Fibroblast of the conjunctiva (primary cell): ENCODE results near the gene GFOD1.
"Not testable (repeated sequence)": the region's sequence is repeated elsewhere in the genome, so short reads cannot be mapped to it uniquely, and the experiment has no call there.

Experiments
- DNase-seq: peaks from one replicate; pipeline ENCODE4 v3.0.0-alpha.2; 2010; ENCODE audit warnings: low read depth

Gene GFOD1

DNA sequence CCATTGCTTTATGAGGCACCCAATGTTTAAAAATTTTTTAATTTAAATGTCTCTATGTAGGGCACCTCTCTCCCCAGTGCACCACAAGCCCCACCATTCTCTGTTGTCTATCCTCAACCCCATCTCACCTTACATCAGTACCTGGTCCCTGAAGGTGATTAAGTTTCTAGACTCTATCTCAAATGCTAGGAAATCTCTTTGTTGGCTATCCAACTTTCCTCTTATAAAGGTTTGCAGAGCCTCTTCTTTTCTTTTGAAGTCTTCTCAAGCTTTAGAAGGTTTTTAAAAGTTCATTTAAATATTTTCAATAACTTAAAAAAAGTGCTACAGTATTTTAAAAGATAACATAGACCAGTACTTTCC is 82.5 kb downstream of the GFOD1 start:
- DNase-seq = no peak

DNA sequence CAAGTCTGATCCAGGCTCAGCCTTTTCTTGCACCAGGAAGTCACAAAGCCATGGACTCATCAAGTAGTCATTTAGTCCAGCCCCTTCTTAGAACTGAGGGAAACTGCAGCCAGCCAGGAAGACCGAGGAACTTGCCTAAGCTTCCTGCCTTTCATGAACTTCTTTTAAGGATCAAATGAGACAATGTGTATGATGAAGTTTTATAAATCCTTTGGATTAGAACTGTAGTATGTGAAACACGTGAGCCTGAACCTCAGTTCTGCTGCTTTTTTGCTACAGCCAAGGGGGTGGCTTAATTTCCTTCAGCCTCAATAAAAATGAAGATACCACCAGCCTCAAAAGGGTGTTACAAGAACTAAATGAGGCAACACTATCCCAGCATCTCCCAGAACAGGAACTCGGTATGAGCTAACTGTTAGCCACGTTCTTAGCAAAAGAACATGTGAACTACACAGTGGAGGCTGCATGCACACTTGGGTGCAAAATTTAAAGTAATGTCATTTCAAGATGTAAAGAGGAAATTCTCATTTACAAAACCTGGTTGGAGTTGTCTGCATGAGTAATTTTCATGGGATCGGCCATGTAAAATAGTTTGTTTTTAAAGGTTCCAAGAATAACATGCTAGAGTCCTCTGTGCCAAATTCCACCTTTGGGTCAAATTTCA is 83.0 kb downstream of the GFOD1 start:
- no peak for DNase-seq

DNA sequence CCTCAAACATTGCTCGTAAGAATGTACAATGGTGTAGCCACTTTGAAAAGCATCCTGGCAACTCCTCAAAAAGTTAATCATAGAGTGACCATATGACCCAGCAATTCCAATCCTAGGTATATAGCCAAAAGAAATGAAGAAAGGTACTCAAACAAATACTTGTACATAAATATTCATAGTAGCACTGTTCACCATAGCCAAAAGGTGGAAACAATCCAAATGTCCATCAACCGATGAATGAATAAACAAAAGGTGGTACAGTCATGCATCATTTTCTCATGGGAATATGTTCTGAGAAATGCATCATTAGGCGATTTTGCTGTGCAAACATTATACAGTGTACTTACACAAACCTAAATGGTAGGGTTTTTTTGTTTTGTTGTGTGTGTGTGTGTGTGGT is 84.7 kb downstream of the GFOD1 start:
- no peak for DNase-seq

DNA sequence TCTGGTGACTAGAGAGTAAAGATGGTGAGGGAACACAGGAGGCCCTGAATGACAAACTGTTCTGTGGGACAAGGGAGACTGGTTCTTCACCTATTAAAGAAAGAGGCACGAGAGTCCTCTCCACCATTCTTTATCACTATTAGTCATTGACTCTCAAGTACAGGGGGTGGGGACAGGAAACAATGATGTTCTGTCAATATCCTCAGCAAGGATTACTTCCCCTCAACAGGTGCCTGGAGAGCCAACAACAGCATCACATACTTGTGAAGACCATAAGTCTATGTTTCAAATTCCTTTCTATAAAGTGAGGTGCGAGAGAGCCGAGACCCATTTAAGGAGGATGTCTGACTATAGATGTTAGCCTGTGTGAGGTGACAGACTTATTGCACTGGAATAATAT is 86.6 kb downstream of the GFOD1 start:
- no peak for DNase-seq

DNA sequence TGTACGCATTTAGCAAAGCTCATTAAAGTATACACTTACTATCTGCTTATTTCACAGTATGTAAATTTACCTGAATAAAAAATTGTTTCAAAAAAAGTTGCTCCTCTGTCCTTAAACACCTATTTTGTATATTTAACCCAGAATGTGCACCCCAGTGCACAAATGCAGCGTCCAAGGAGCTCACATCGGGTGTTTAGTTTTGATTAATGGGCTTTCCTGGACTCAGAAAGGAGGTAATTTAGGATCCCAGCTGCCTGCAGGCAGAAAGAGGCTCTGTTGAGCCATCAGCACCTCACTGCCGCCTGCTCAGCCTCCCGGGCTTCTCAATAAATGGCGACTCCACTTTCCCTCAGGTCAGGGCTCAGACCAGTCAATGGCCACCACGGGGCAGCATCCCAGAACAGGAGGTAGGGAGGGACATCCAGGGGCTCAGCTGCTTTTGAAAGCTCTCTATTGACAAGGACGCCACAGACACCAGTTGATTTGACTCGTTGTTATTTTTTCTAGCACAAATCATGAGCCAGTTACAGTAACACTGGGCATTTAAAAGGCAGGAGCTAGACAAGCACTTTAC is 88.9 kb downstream of the GFOD1 start:
- DNase-seq = no peak

DNA sequence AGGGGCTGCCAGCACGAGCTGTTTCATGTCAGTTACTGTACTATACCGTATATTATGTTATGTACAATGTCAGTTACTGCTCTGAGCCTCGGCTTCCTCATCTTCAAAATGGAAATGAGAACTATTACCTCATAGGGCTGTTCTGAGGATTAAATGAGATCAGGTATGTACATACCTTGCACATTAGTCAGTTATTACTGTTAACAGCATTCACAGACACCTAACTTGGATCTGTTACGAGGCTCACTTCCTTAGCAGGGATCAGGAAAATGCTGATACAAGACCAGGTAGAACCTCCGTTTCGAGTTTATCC is 89.4 kb downstream of the GFOD1 start:
- no peak for DNase-seq

DNA sequence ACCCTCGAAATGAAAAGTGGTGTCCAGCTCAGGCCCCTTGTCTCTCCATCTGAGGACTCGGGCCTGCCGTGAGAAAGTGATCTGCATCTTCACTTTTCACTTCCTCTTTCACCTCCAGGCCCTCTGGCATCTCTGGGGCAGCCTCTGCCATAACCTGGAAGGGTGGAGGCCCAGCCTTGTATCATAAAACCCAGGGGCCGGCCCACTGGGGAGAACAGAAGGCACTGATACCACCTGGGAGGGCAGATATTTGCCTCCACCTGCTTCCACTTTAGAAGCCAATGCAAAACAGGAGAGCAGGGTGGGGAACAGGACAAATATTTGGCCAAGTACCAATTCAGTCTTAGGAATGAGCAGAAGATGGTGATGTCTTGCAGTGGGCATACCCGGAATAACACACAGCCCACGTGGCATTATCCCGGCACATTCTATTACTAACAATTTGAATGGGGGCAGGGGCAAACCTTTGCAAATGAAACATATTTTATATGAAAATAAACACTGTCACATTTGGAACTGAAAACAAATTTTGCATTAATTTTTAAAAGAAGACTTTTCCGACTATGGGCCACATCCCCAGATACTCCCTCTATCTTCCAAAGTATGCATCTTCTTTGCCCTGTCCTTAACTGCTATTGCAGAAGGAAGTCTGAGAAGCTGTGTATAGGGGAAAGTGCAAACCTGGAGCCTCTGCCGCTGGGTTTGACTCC is 89.9 kb downstream of the GFOD1 start:
- no peak for DNase-seq

DNA sequence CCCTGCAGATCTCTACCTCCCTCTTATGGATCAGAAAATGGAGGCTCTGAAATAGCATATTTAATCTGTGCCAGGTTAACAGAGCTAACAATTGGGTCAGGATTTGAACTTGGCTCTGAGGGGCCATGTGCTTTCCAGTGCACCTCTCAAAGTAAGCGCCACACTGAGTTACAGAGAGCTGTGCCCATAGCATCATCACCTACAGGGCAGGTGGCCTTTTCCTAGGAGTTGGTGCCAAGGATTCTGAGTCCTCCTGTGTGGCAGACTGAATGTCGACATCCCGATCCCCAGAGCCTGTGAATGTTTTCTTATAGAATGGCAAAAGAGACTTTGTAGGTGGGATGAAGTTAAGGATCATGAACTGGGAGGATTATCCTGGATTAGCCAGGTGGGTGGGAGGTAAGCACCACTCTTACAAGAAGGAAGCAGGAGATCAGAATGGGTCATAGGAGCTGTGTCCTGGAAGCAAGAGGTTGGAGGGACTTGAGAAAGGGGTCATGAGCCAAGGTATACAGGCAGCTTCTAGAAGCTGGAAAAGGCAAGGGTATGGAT is 91.1 kb downstream of the GFOD1 start:
- DNase-seq = no peak

DNA sequence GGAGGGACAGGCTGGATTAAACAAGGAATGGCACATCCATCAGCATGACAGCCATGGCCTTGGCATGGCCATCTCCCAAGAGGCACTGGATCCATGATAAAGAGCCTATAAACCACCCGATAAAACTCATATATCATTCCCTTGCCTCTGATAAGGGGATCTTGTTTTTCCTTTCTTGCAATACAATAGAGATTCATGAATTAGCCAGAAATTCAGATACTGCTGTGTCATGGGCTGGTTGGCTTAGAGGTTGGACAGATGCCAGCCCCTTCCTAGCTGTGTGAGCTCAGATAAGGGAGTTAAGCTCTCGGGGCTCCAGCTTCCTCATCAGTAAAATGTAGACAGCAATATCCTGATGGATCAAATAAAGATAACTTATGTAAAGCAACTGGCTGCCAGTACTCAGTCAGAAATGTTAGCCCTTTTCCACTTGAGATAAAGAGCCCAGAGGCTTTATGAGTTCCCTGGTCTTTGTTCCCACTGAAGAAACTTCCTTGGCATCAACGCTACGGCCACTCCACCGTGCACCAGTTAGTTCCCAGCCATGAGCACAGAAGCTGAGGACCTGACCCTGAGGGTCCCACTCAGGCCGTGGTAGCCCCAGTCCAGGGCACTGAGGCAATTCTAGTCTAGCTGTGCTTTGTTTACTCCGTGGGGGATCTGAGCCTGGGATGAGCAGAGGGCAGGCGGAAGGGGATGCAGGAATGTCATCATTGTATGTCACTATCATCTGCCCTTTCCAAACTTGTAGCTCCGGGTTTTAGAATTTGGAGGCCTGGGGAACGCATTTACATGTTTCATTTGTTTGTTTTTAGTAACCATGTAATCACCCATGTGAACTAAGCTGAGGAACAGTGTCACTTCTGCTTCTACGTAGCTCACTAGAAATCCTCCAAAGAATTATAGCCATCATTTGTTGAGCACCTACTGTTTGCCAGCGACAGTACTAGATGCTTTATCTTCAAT is 91.8 kb downstream of the GFOD1 start:
- peak; percentile 55 for DNase-seq

DNA sequence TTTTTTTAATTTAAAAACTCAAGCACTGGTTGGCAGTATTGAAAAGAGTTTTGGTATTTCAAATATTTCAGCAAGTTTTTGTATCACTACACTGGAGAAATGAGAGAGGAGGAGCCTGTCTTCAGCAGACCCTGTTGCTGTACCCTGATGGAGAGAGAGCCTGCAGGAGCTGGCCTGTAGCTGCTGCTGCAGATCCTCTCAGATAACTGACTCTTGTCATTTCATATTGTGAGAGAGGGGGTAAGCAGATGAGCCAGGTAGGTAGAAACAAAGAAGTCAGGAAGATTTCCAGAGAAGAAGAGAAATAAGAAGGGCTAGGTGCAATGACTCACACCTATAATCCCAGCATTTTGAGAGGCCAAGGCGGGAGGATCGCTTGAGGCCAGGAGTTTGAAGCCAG is 94.9 kb downstream of the GFOD1 start:
- no peak for DNase-seq

DNA sequence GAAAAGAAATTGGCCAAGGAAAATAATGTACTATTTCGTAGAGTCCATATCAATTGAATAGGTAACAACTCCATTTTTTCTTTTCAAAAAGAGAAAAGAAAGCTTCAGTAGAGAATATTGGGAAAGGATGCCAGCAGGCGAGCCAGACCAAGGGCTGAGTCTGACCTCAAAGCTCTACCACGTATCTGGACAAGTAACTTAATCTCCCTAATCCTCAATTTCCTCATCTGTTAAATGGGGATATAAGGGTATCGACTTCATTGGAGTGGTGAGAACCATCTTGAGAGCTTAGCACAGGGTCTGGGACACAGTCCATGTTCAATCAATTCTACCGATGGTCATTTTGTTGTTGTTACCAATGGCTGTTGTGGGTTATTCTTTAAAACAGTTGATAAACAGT is 95.9 kb downstream of the GFOD1 start:
- no peak for DNase-seq

DNA sequence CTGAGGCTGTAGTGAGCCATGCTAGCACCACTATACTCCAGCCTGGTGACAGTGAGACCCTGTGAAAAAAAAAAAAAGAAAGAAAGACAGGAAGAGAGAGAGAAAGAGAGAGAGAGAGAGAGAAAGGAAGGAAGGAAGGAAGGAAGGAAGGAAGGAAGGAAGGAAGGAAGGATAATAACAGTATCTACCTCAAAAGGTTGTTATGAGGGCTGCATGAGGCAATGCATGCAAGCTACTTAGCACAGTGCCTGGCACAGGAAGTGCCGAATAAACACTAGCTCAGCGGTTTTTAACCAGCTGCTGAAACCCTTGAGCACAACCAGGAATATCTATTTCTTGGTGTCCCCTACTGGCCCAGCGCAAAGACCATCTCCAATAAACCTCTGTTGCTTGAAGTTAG is 96.7 kb downstream of the GFOD1 start:
- DNase-seq = no peak

DNA sequence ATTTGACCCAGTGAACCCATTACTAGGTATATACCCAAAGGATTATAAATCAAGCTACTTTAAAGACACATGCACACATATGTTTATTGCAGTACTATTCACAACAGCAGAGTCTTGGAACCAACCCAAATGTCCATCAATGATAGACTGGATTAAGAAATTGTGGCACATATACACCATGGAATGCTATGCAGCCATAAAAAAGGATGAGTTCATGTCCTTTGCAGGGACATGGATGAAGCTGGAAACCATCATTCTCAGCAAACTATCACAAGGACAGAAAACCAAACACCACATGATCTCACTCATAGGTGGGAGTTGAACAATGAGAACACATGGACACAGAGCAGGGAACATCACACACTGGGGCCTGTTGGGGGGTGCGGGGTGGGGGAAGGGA is 98.2 kb downstream of the GFOD1 start:
- DNase-seq = not testable (repeated sequence)

DNA sequence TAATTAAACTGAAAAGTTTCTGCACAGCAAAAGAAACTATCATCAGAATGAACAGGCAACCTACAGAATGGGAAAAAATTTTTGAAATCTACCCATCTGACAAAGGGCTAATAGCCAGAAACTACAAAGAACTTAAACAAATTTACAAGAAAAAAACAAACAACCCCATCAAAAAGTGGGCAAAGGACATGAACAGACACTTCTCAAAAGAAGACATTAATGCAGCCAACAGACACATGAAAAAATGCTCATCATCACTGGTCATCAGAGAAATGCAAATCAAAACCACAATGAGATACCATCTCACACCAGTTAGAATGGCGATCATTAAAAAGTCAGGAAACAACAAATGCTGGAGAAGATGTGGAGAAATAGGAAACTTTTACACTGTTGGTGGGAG is 98.6 kb downstream of the GFOD1 start:
- DNase-seq = not testable (repeated sequence)

DNA sequence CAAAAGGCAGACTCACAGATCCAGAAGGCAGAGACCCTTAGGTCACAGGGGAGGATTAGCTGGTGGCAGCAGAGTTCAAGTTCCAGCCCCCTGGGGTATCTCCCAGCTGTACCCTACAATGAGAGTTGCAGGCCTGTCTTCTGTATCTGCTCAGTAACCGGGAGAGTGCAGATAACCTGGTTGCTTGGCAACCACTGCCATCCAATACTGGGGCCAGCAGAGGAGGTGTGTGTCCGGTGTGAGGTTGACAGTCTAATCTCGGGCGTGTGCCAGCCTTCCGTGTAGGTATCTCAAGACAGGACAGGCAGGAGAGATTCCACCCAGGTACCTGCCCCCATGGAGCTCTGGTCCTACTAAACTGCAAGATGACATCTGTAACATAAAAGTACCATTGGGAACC is 102.4 kb downstream of the GFOD1 start:
- no peak for DNase-seq

DNA sequence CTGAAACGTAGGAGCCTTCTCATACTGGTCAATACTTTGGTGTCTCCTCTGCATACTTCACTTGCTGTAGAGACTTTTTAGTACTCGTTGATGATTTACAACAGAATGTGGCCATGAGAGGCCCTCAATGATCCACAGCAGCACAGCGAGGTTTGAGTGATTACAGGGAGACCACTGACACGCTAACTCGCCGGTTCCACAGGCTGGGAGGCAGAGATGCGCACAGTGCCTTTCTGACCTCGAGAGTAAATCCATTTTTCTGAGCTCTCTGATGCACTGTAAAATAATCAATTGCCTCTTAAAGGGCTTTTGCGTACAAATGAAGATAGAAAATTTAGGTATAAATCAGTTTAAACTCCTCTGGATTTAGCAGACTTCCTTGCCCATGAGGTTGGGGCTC is 102.9 kb downstream of the GFOD1 start:
- no peak for DNase-seq

DNA sequence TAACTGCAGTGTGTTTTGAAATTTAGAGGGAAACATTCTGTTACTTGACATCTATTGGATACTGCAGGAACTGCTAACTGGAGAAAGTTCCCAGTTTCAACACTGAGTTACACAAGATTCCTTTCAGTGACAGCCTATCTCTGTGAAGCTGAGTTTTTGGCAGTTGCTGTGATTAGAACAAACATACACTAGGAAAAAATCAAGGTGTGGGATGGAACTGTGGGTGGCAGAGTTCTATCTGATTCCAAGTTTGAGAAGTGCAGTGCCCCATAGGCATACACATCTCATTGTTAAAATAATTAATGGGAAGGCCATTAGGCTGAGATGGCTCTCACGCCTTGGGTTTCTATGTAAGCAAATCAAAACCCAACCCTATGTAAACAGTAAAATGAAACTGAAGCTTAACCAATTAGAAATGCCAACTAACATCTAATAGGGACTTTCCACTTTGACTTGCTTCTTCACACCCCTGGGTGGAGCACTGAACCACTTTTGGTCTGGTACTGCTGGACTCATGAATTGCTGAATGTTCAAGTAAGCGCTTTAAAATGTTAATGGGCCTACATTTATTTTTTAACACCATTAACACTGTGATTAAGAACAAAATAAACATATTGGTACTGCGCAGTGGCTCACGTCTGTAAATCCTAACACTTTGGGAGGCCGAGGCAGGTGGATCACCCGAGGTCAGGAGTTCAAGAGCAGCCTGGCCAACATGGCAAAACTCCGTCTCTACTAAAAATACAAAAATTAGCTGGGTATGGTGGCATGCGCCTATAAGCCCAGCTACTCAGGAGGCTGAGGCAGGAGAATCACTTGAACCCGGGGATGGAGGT is 103.9 kb downstream of the GFOD1 start:
- DNase-seq = no peak

DNA sequence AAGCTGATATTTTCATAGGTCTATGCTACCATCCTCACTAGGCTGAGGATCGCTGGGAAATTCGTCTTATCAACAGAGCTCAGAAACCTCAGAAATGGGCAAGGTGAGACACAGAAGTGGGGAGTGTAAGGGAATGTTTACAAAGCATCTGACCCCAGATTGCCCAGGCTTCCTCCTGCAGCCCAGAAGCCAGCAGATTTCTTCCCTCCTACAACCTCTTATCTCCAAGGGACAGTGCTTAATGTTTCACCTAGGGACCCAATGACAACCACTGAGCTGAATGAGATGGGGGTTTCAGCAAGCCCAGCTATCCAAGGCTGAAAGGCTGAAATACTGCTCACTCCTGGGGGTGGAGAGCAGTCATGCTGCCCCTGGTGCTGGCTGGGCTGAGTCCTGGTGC is 106.6 kb downstream of the GFOD1 start:
- no peak for DNase-seq

DNA sequence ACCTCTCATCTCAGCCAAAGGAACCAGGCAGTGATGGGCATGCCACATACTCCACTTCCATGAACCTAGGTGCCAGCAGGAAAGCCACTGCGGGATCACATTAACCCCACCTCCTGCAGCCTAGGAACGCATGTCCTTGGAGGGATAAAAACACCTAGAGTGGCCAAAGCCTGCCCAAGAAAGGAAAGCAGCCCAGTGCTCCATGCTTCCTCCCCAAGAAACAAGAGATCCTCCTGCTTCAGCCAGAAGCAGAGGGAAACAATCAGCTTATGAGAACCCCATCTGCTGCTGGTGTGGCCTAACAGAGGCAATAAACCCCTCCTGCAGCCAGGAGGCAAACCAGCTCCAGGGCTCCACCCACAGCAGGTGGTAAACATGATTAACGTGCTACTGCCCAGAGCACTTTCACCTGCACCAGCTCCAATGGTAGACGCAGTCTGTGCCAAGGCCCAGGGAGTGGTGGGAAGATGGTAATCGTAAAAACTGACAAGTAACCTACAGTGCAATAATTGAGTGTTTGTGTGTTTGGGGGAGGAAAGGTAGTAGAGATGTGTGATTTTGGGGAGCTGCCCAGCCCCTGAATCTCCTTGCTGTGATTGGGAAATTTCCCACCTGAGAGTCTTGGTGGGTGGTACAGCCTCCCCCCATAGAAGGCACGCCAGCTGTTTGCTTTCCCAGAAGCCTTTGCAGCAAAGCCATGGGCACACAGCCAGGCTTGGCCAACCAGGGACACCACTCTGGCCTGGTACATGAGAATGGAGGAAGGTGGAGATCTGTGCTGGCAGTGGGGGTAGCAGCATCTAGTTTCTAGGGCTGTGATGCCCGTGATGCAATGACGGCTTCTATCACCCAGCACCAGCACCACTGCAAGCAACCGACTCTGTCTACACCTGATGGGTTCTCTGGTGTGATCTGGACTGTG is 108.5 kb downstream of the GFOD1 start:
- DNase-seq = no peak

DNA sequence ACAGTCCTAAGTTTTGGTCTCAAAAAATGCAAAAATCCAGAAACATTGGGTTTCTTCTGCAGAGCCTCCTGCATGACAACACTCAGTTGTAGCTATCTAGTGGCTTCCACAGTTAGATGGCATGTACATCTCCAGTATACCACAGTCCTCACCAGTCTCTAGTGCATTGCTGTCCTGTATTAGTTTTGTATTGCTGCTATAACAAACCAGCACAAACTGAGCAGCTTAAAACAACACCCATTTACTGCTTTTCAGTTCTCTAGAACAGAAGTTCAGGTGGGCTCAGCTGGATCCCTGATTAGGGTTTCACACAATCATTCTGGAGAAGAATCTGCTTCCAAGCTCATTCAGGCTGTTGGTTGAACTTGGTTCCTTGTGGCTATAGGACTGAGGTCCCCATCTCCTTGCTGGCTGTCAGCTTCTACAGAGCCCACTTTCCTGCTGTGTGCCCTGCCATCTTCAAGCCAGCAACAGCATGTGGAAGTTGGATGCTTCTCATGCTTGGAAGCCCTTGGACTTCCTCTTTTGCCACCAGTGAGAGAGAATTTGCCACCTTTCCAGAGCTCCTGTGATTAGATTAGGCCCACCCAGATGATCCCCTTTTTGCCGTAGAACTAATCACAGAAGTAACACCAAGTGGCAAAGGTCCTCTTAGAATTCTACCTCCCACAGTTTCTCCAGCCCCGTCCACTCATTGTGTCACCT is 110.2 kb downstream of the GFOD1 start:
- no peak for DNase-seq
